GM12878 (cell line): ENCODE results near the gene TNRC18.
"Not testable (repeated sequence)": the region's sequence is repeated elsewhere in the genome, so short reads cannot be mapped to it uniquely, and the experiment has no call there.

Experiments
- CEBPB ChIP-seq, 2 experiments: fragments of 150-350 bp in 1 of 2; IDR thresholded peaks; 2 replicates each; pipeline ENCODE4 v1.6.1; 2012 to 2014; ENCODE audit warnings: low read depth in 2 of 2, low read length in 2 of 2, borderline replicate concordance in 1 of 2, inconsistent platforms in 1 of 2
- FOXK2 ChIP-seq: fragments of 450-650 bp; IDR thresholded peaks from 2 replicates; pipeline ENCODE4 v1.6.1; 2017; ENCODE audit warnings: mild to moderate bottlenecking, moderate library complexity
- MAX ChIP-seq: IDR thresholded peaks from 2 replicates; pipeline ENCODE4 v1.6.1; 2012; ENCODE audit warnings: low read depth, low read length, improper control_type of control experiment
- NKRF ChIP-seq: fragments of 450-650 bp; conservative IDR thresholded peaks from 2 replicates; pipeline ENCODE4 v1.6.1; 2017; ENCODE audit warnings: mild to moderate bottlenecking, moderate library complexity
- POLR2A ChIP-seq: IDR thresholded peaks from 2 replicates; pipeline ENCODE4 v1.6.1; 2011; ENCODE audit warnings: low read depth, mild to moderate bottlenecking, low read length
- POLR2AphosphoS2 ChIP-seq: IDR thresholded peaks from 2 replicates; pipeline ENCODE4 v1.6.1; 2011; ENCODE audit warnings: low read depth, mild to moderate bottlenecking, low read length, improper control_type of control experiment, moderate library complexity
- POLR2AphosphoS5 ChIP-seq: IDR thresholded peaks from 2 replicates; pipeline ENCODE4 v1.6.1; 2011; ENCODE audit warnings: mild to moderate bottlenecking, low read length, inconsistent platforms
- SMC3 ChIP-seq: IDR thresholded peaks from 2 replicates; pipeline ENCODE4 v1.6.1; 2011; ENCODE audit warnings: low read length, improper control_type of control experiment, borderline replicate concordance
- SP1 ChIP-seq: IDR thresholded peaks from one replicate; pipeline ENCODE4 v1.6.1; 2011; ENCODE audit warnings: low read depth, low read length
- TARDBP ChIP-seq: IDR thresholded peaks from 2 replicates; pipeline ENCODE4 v1.6.1; 2016; ENCODE audit warnings: borderline replicate concordance
- TCF3 ChIP-seq: IDR thresholded peaks from 2 replicates; pipeline ENCODE4 v1.6.1; 2012; ENCODE audit warnings: low read depth, mild to moderate bottlenecking, low read length, borderline replicate concordance; ENCODE audit not compliant: insufficient read depth
- TF ChIP-seq, protein P1 (sequence below), 3 experiments: IDR thresholded peaks in 2 of 3; conservative IDR thresholded peaks in 1 of 3; 2 replicates each; pipeline ENCODE4 v1.5.1; 2011; ENCODE audit warnings: low read depth in 3 of 3, low read length in 3 of 3, mild to moderate bottlenecking in 3 of 3, control low read depth in 2 of 3, moderate library complexity in 2 of 3, inconsistent platforms in 1 of 3, mixed read lengths in 1 of 3; ENCODE audit not compliant: control insufficient read depth in 2 of 3, insufficient read depth in 1 of 3; ENCODE audit errors: extremely low read depth in 1 of 3
- TF ChIP-seq, protein P2 (sequence below): fragments of 450-650 bp; IDR thresholded peaks from 2 replicates; pipeline ENCODE4 v1.6.1; 2016; ENCODE audit warnings: mild to moderate bottlenecking, moderate library complexity, borderline replicate concordance
- TF ChIP-seq, protein P3 (sequence below): IDR thresholded peaks from 2 replicates; pipeline ENCODE4 v1.6.1; 2011; ENCODE audit warnings: mild to moderate bottlenecking, low read depth, low read length, moderate library complexity; ENCODE audit not compliant: insufficient replicate concordance

- TF ChIP-seq, protein P1, sequence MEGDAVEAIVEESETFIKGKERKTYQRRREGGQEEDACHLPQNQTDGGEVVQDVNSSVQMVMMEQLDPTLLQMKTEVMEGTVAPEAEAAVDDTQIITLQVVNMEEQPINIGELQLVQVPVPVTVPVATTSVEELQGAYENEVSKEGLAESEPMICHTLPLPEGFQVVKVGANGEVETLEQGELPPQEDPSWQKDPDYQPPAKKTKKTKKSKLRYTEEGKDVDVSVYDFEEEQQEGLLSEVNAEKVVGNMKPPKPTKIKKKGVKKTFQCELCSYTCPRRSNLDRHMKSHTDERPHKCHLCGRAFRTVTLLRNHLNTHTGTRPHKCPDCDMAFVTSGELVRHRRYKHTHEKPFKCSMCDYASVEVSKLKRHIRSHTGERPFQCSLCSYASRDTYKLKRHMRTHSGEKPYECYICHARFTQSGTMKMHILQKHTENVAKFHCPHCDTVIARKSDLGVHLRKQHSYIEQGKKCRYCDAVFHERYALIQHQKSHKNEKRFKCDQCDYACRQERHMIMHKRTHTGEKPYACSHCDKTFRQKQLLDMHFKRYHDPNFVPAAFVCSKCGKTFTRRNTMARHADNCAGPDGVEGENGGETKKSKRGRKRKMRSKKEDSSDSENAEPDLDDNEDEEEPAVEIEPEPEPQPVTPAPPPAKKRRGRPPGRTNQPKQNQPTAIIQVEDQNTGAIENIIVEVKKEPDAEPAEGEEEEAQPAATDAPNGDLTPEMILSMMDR (IDR thresholded peaks at IDR 0.05 in 2 of 3, conservative IDR thresholded peaks at IDR 0.05 in 1 of 3; ENCODE audit: control insufficient read depth in 2 of 3, extremely low read depth in 1 of 3, insufficient read depth in 1 of 3, low read depth in 3 of 3, low read length in 3 of 3) = not testable (repeated sequence)
- TF ChIP-seq CEBPB (IDR thresholded peaks at IDR 0.05; ENCODE audit: borderline replicate concordance in 1 of 2, low read depth in 2 of 2, low read length in 2 of 2); NKRF; POLR2A; POLR2AphosphoS5; TARDBP; SMC3; SP1; TCF3; FOXK2; POLR2AphosphoS2; MAX: not testable (repeated sequence)
- TF ChIP-seq, protein P2, sequence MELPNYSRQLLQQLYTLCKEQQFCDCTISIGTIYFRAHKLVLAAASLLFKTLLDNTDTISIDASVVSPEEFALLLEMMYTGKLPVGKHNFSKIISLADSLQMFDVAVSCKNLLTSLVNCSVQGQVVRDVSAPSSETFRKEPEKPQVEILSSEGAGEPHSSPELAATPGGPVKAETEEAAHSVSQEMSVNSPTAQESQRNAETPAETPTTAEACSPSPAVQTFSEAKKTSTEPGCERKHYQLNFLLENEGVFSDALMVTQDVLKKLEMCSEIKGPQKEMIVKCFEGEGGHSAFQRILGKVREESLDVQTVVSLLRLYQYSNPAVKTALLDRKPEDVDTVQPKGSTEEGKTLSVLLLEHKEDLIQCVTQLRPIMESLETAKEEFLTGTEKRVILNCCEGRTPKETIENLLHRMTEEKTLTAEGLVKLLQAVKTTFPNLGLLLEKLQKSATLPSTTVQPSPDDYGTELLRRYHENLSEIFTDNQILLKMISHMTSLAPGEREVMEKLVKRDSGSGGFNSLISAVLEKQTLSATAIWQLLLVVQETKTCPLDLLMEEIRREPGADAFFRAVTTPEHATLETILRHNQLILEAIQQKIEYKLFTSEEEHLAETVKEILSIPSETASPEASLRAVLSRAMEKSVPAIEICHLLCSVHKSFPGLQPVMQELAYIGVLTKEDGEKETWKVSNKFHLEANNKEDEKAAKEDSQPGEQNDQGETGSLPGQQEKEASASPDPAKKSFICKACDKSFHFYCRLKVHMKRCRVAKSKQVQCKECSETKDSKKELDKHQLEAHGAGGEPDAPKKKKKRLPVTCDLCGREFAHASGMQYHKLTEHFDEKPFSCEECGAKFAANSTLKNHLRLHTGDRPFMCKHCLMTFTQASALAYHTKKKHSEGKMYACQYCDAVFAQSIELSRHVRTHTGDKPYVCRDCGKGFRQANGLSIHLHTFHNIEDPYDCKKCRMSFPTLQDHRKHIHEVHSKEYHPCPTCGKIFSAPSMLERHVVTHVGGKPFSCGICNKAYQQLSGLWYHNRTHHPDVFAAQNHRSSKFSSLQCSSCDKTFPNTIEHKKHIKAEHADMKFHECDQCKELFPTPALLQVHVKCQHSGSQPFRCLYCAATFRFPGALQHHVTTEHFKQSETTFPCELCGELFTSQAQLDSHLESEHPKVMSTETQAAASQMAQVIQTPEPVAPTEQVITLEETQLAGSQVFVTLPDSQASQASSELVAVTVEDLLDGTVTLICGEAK = not testable (repeated sequence)
- TF ChIP-seq, protein P3, sequence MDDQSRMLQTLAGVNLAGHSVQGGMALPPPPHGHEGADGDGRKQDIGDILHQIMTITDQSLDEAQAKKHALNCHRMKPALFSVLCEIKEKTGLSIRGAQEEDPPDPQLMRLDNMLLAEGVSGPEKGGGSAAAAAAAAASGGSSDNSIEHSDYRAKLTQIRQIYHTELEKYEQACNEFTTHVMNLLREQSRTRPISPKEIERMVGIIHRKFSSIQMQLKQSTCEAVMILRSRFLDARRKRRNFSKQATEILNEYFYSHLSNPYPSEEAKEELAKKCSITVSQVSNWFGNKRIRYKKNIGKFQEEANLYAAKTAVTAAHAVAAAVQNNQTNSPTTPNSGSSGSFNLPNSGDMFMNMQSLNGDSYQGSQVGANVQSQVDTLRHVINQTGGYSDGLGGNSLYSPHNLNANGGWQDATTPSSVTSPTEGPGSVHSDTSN = not testable (repeated sequence)
Measured at GRCh38 chr7:5274985-5275431, 148.6 kb downstream of the TNRC18 start.
